NCI-H146 treated with DMSO at 0.1 percent for 48 hours (cell line): Measurements from ENCODE around the gene ARRB2.

Experiments used
- DNase-seq: peaks from one replicate; lab custom pipeline; 2025; ENCODE audit not compliant: unreplicated experiment; lab: John Stamatoyannopoulos, UW

ARRB2 gene

GRCh38 chr17:4724650-4725049 lies 14.2 kb downstream of the ARRB2 start:
- no peak for DNase-seq

- DNase-seq = no peak
Observed at GRCh38 chr17:4725646-4726310, 15.3 kb downstream of the ARRB2 start.

GRCh38 chr17:4728124-4728523 lies 17.7 kb downstream of the ARRB2 start:
- no peak for DNase-seq

GRCh38 chr17:4733073-4733531 lies 22.7 kb downstream of the ARRB2 start:
- DNase-seq = no peak

DNA sequence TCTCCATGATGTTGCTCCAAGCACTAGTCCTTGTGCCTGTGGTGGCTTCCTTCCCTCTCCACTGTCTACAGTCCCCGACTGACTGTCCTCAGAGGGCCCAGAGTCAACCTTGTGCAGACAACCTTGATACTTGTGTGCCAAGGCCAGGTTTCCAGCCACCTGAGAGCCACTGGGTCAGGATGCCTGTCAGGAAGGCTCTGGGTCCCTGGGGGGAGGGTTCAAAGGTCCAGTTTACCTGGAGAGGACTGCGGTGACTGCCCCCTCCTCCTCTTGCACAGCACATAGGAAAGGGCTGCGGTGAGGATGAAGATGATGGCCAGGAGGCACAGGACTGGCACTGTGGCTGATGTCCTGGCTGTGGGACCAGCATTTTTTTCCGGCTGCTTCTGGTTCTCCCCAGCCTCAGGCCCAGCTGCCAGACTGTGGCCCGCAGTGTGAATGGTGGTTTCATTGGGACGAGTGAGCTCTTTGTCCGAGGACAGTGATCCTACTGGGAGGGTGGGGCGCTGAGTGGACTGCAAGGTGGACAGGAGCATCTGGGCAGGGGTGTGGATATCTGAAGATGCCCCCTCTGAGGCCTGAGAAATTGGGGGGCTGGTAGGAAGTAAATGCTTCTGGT lies 24.5 kb downstream of the ARRB2 start:
- DNase-seq = no peak

DNA sequence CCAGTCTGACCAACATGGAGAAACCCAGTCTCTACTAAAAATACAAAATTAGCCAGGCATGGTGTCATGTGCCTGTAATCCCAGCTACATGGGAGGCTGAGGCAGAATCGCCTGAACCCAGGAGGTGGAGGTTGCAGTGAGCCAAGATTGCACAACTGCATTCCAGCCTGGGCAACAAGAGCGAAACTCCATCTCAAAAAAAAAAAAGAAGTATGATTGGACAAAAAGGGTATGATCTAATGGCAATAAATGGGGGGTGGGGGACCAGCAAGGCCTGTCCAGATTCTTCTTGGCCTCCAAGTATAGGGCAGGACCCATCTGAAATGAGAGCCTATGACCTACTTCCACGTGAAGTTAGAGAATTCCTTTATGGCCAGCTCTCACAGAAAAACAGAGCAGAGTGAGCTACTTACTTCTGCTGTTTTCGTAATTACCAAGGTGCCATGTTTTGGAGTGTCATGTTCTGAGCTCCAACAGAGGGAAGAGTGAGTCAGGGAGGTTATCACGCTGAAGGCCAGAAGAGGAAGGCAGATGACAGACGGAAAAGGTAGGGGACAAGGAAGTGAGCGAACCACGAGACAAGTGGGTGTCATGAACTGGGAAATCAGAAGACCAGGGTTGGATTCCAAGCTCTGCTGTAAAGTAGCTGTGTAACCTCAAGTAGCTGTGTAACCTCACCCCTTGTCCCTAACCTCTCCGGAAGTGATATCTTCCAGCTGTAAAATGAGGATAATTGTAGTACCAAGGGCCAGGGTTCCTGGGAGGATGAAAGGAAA lies 25.6 kb downstream of the ARRB2 start:
- DNase-seq = no peak

DNA sequence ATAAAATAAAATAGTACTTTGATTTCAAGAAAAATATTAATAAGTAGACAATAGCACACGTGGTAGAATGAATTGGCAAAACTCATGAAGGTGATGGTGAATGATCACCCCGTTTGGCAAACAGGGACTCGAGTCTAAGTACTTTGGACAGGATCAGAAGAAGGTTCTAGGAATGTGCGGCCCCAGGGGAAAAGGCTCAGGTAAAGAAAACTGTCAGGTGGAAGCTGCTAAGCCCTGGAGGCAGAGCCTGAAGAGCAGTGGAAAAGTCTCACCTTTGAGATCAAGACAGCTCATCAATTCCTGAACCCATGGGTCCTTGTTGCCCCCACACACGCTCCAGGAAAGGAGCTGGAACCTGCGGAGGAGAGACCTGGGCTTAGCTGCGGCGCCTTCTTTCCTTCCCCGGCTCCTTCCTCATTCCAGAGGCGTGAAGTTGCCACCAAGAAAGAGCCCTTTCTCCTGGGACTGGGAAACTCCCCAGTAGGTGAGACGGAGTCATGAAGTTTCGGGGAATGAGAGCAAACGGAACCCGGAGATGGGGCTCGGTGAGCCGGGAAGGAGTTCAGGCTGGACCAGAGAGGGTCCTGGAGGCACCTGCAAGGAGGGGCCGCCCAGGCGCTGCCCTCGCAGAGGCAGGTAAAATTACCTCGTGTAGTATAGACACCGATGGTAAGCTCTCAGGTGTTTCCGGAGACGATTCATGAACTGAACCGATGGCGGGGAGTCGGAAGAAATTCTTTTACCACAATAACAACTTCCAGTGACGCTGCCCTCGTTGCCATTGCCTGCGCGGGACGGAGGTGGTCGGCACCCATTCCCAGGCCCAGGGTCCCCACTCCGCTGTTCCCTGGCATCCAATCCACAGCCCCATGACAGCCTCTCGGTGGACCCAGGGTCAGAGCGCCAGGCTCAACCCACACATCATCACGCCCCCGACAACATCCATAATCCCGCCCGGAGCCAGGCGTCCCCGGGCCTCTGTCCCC lies 28.0 kb downstream of the ARRB2 start:
- DNase-seq = no peak

DNA sequence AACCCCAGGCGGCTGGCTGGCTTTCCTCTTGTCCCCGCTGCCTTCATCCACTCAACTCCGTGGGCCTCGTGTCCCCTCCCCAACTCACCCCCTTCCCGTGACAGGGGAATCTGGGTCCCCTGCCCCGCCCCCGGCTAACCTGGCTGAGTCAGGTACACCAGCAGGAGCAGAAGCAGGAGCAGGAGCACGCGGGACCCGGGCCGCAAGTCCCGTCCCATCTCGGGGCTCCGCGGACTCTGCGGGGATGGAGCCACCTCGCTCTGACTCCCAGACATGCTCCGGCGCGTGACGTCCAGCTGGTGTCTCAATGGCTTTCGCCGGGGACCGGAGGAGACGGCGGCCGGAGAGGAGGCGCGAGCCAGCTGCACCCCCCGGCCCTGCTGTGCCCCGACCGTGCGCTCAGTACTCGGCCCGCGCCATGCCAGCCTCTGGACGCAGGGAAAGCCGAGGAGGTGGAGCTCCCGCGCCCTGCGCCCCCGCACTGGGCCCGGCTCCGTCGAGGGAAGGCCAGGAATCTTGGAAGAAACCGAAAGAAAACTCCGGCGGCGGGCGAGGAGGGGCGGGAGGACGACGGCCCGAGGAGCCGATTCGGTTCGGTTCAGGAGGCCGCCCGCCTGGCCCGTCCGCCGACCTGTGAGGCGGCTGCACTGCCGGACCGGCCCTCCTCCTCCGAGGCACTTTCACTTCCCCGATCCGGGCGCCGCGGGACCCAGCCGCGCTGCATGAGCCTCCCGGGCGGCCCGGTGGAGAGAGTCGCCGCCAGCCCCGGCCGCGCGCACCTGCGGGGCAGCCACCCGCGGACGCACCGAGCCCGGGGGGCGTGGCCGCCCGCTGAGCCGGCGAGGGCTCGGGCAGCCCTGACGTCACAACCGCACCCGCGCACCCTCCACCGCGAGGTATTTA lies 28.9 kb downstream of the ARRB2 start, which contains the start of the genes CXCL16 and ZMYND15:
TSS of gene CXCL16 (minus strand) at position 807 of the 903 bp plus-strand sequence. CDS start at position 218, 589 bp downstream.
TSS of gene ZMYND15 (plus strand) at position 712 of the 903 bp plus-strand sequence. CDS start 716 bp downstream, outside the sequence.
- no peak for DNase-seq

GRCh38 chr17:4740025-4740351 lies 29.6 kb downstream of the ARRB2 start:
- no peak for DNase-seq

DNA sequence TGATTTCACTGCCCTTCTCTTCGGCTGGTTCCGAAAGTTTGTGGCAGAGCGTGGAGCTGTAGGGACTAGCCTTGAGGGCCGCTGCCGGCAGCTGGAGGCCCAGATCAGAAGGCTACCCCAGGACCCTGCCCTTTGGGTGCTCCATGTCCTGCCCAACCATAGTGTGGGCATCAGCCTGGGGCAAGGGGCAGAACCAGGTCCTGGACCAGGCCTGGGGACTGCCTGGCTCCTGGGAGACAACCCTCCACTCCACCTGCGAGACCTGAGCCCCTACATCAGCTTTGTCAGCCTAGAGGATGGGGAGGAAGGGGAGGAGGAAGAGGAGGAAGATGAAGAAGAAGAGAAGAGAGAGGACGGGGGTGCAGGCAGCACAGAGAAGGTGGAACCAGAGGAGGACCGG lies 30.2 kb downstream of the ARRB2 start:
- no peak for DNase-seq

DNA sequence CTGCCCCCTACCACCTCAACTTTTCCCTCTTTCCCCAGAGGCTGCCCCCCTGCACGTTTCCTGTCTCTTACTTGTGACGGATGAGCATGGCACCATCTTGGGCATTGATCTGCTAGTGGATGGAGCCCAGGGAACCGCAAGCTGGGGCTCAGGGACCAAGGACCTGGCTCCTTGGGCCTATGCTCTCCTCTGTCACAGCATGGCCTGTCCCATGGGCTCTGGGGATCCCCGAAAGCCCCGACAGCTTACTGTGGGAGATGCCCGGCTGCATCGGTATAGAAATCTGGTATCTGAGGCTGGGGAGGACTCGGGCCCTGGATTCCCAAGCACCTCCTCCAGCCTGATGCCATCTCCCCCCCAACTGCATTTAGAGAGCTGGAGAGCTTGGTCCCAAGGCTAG lies 31.1 kb downstream of the ARRB2 start:
- no peak for DNase-seq

DNA sequence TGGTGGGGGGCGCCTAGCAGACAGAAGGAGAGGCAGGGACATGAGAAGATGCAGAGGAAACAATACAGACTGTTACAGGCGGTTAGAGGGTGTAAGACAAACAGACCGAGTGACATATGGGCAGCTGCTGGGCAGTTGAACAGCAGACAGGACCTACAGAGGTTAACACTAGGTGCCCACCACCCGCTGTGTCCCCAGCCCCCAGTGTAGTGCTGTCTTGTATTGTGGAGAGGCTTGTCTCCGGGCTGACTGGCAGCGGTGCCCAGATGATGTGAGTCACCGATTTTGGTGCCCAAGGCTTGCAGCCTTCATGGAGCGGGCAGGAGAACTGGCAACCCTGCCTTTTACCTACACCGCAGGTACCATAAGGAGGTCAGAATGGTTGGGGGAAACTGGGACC lies 31.7 kb downstream of the ARRB2 start:
- no peak for DNase-seq

- no peak for DNase-seq
Observed at GRCh38 chr17:4742629-4743028, 32.2 kb downstream of the ARRB2 start.

- DNase-seq = no peak
Observed at GRCh38 chr17:4743216-4743615, 32.8 kb downstream of the ARRB2 start.

- DNase-seq = no peak
Observed at GRCh38 chr17:4743898-4744297, 33.5 kb downstream of the ARRB2 start.

DNA sequence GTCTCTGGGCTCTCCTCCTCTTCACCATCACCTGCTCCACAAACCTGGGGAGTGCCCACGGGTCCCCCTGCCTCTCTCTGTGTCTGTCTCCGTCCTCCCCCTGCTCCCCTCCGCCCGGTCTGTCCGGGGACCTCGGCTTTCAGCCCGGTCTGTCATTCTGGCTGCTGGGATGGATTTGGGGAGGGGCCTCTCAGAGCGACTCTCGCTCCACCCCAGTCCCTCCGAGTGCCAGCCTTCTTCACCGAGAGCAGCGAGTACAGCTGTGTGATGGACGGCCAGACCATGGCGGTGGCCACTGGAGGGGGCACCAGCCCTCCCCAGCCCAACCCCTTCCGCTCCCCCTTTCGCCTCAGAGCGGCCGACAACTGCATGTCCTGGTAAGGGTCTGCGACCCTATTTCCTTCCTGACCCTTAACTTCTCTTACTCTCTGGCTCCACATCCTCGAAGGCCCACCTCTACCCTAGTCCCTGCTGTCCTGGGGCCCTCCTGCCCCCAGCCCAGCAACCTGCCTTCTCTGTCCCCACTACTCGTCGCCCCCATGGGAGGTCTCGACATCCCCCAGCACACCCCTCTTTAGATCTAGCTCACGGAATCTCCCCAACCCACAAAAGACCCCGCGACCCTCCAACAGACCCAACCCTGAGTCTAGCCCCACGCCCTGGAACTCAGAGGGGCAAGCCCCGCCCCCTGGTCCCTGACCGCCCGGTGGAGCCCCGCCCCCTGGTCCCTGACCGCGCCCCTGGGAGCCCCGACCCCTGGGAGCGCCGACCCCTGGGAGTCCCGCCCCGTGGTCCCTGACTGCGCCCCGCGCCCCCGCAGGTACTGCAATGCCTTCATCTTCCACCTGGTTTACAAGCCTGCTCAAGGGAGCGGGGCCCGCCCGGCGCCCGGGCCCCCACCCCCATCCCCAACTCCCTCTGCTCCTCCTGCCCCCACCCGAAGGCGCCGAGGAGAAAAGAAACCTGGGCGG lies 34.9 kb downstream of the ARRB2 start:
- DNase-seq = no peak

- DNase-seq = no peak
Observed at GRCh38 chr17:4747847-4748246, 37.4 kb downstream of the ARRB2 start.

GRCh38 chr17:4748686-4749085 lies 38.3 kb downstream of the ARRB2 start:
- DNase-seq = no peak

DNA sequence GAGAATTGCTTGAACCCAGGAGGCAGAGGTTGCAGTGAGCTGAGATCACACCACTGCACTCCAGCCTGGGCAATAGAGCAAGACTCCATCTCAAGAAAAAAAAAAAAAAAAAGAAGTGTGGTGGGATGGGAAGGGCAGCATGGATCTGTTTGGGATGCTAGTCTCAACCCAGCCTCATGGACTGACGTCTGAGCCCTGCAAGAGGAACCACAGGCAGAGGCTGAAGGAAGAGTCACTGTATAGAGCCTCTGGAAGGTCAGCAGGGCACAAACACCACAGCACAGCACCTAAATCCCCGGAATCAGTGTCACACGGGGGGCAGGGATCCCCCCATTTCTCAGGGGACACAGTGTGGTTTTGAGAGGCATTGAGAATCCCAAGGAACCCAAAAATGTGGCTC lies 40.2 kb downstream of the ARRB2 start:
- DNase-seq = no peak
